ENCODE data around the gene ARHGEF37.
"Not testable (repeated sequence)": the region's sequence is repeated elsewhere in the genome, so short reads cannot be mapped to it uniquely, and the experiment has no call there.

The ARHGEF37 gene, protein sequence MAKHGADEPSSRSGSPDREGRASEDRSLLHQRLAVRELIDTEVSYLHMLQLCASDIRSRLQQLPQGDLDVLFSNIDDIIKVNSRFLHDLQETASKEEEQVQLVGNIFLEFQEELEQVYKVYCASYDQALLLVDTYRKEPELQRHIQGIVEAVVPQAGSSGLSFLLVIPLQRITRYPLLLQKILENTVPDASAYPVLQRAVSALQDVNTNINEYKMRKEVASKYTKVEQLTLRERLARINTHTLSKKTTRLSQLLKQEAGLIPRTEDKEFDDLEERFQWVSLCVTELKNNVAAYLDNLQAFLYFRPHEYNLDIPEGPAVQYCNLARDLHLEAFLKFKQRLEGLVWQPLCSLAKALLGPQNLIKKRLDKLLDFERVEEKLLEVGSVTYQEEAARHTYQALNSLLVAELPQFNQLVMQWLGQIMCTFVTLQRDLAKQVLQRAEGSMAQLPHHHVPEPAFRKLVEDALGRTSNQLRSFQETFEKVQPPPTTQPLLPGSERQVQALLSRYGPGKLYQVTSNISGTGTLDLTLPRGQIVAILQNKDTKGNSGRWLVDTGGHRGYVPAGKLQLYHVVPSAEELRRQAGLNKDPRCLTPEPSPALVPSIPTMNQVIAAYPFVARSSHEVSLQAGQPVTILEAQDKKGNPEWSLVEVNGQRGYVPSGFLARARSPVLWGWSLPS

DNA sequence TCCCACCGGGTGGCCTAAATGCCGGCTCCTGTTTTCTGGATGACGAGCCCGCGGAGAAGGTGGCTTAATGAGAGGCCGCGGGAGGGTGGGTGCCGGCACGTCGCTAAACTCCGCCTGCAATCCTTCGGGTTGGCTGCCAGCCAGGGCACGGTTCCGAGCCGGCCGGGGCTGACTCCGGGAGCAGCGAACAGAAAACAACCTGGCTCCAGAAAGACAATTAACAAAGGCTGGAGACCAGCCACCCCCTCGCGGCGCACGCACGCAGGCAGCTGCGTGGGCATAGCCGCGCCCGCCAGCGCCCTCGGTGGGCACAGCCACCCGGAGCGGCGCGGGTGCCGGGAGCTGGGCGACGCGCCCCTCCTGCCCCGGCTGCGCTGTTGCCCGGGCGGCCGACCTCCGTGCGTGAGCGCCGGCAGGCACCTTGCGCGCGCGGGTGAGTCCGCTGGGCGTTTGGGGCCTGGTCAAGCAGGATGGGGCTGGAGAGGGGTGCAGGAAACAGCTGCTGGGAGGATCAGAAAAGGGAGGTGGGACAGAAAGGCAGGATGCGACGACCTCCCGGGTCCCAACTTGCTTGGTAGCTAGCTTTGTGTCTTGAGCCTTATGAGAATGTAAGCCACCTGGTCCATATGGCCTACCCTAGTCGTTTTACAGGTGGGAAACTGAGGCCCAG lies at the start of gene ARHGEF37:
Gene ARHGEF37 (plus strand): TSS at position 307 of the 670 bp plus-strand sequence. CDS start 16,272 bp downstream, outside the sequence.
- peak; percentile 27 to 40 for DNase-seq

DNA sequence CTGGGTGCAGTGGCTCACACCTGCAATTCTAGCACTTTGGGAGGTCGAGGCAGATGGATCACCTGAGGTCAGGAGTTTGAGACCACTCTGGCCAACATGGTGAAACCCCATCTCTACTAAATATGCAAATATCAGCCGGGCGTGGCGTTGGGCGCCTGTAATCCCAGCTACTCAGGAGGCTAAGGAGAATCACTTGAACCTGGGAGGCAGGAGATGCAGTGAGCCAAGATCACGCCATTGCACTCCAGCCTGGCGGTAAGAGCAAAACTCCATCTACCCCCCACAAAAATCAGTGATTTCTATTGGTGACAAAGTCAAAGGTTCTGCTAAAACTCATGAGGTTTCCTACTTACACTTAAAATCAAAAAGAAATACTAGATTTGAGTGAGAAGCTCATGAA lies 48.9 kb upstream of the ARHGEF37 start:
- no peak for DNase-seq

DNA sequence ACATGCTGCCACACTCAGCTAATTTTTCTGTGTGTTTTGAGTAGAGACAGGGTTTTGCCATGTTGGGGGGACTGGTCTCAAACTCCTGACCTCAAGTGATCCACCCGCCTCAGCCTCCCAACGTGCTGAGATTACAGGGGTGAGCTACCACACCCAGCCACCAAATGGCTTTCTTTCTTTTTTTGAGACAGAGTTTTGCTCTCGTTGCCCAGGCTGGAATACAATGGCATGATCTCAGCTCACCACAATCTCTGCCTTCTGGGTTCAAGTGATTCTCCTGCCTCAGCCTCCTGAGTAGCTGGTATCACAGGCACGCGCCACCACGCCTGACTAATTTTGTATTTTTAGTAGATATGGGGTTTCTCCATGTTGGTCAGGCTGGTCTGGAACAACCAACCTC lies 45.5 kb upstream of the ARHGEF37 start:
- not testable (repeated sequence) for DNase-seq

DNA sequence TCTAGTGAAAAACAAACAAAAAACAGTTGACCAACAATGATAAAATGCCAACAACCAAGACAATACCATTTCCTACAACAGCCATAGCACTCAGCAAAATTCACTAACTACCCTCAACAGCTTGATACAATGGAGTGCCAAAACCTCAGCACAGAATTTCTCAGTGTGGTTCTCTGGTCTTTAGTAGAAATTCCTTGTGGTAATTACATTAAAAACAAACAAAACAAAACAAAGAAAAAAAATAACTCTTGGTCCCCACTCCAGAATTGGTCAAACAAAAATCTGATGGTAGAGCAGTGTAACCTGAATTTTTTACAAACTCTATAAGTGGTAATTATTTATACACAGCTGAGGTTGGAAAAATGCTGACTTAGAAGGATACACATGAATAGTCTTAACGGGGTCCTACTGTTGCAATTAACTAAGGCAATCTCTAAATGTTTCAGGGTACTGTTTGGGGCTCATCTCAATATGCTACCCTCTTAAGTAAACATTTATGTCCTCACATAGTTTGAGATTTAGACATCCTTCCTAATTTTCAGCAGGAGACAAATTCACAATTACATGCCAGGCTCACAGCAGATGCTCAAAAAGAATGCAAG lies 43.8 kb upstream of the ARHGEF37 start:
- no peak for DNase-seq

DNA sequence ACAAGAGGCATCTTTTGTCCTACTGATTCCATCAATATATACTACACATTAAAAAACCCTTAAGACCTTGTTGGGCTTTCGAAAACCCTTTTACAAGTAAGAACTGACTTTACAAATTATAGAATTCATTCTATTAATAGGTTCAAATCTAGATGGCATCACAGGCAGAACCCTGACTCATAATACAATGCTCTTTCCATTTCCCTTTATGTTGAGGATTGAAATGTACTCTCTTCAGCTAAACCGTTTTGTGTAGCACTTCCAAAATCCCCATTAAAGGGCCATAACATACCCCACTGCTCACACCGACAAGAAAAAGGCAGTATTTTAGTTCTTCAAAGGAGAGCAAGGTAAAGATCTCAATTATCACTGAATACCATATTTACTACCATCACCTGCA lies 41.2 kb upstream of the ARHGEF37 start:
- DNase-seq, result no peak

DNA sequence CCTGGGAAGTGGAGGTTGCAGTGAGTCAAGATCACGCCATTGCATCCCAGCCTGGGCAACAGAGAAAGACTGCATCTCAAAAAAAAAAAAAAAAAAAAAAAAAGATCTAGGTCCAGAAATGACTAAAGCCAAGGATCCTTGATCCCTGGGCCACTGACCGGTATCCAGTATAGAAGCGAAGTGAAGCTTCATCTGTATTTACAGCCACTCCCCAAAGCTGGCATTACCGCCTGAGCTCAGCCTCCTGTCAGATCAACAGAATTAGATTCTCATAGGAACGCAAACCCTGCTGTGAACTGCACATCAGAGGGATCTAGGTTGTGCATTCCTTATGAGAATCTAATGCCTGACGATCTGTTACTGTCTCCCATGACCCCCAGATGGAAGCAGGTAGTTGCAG lies 39.4 kb upstream of the ARHGEF37 start:
- no peak for DNase-seq

DNA sequence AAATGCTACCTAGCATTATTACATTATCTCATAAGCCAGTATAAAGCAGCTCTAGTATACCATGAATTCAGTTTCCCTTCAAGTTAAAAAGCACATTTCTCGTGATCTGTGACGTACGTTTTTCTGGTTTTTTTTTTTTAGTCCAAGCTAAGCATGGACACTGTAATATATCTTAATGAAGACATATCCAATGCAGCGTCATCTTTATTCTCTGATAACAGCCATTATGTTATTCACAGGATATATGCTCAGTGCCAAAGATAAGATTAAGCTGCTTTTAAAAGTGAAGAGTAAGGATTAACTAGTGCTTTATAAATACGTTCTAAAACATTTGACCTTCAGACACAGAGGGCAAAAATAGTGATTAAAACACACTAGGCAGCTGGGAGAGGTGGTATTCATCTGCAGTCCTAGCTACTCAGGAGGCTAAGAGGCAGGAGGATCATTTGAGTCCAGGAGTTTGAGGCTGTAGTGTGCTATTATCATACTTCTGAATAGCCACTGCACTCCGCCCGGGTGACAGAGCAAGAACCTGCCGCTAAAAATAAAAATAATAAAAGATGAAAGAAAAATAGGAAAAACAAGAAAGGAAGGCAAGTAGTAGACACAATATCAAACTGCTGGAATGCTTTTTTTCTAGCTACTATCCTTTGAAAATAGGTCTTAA lies 37.8 kb upstream of the ARHGEF37 start:
- DNase-seq, result no peak

DNA sequence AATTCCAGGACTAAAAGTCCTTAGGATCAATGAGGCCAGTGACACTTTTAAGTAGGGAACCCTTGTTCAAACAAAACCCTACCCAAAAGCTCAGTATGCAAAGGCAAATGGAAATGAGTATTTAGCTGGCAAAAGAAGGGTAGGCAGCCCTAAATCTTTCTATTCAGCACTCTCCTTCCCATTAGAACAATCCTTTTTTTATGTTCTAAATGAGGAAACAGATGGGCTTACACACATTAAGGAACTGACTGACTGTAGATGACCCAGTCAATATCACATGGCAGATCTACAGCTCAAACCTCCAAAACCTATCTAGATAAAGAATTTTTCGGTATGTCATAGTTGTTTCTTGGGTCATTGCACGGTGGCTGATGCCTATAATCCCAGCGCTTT lies 37.3 kb upstream of the ARHGEF37 start:
- DNase-seq, result no peak

DNA sequence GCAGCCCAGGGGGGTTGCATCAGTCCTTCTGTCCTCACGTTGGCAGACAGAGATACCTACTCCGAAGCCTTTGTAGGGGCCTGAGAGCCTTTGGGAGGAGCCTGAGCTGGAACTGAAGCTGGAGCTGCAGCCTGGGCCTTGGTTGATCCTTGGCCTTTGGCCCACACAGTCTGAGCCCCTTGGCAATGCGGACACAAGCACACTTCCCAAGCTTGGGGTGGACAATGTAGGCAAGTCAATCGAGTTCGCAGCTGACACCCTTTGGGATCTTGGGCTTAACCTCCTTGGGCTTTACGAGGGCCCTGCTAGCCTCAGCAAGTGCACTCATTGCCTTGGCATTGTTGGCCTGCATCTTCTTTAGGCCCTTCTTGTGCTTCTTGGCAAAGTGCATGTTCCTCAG lies 36.0 kb upstream of the ARHGEF37 start:
- no peak for DNase-seq

DNA sequence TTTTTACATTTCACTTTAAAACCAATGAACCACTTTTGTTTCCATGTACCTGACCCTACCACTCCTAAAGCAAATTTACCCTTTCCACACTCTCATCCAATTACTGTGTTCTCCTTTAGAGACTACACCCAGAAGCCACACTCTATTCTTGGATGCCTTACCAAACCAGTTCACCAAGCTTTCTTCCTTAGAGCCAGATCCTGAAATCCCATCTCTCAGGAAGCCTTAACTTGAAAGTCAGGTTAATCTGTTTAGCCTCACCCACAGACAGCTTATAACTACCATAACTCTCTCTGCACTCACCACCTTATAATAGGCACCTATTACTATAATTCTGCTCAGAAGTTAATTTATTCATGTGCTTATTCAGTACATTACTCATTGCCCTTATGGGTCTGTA lies 34.3 kb upstream of the ARHGEF37 start:
- no peak for DNase-seq

DNA sequence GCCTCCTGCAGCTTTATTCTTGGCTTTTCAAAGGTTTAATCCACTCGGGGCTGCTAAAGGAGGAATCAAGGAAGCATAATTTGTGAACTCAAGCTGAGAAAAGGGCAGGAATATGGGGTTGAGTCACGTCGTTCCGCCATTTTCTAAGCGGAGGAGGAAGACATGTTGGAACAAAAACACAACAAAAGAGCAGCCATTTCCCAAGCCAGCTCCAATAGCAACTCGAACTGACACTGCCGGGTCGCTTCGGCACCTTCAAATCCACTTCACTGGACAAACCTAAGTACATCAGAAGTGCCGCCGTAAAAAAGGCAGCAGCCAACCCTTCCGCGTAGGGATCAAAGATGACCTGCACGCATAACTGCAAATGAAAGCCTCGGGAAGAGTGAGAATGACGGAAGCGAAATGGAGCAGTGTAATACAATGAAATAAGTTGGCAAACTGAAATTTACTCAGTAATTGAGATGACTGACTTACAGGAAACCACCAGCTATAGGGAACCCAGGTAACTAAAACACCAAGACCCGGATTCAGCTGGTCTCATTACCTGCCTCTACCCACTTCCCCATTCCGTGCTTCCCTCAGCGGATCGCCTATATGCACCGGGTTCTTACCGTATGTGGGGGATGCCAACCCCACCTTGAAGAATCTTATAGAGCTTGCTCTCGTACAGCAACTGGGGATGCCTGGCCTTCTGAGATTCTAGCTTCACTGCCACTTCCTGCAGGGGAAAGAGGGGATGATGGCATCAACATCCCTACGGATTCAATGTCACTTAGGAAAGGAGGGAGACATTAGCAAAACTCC lies 31.6 kb upstream of the ARHGEF37 start:
- DNase-seq, result peak; percentile 13 to 16

DNA sequence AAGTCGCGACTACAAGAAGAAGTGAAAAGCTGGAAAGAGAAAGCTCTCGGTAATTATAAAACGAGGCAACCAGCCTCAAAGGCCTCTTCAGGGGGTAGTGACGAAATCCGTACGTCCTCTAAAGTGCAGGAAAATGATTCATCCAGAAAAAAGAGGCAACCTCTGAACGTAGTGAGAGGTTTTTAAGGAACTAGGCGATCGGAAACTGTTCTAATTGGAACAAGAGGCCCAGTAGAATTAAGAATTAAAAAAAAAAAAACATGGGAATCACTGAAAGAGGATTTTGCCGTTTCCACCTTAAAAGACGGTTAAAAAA lies 31.1 kb upstream of the ARHGEF37 start:
- DNase-seq, result peak in 1 of 2 donors; percentile 9

DNA sequence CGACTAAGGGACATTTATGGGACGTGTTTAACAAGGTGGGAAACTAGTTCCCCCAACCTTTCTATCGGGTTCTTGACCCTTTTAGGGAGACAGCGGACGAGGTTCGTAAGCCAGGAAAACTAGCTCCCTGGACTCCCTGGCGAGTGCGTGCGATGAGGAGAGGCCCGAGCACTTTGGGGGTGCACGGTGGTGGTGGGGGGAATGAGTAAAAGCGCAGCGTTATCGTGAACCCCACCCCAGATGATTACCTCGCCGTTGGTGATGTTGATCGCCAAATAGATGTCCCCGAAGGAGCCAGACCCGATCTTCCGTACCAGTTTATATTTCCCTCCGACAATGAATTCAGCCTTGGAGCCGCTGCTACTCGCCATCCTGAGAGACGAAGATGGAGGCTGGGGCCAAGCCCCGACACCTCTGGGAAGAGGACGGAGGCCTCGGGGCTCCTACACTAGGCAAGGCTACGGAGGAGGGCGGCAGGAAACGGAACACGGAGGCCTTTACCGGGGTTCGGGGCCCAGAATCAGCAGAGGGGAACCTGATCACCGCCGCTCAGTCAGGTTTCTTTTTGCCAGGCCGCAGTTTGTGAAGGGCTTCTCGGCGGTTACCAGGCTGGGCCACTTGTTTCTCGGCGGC lies 30.6 kb upstream of the ARHGEF37 start:
- peak in 1 of 2 donors; percentile 4 for DNase-seq

DNA sequence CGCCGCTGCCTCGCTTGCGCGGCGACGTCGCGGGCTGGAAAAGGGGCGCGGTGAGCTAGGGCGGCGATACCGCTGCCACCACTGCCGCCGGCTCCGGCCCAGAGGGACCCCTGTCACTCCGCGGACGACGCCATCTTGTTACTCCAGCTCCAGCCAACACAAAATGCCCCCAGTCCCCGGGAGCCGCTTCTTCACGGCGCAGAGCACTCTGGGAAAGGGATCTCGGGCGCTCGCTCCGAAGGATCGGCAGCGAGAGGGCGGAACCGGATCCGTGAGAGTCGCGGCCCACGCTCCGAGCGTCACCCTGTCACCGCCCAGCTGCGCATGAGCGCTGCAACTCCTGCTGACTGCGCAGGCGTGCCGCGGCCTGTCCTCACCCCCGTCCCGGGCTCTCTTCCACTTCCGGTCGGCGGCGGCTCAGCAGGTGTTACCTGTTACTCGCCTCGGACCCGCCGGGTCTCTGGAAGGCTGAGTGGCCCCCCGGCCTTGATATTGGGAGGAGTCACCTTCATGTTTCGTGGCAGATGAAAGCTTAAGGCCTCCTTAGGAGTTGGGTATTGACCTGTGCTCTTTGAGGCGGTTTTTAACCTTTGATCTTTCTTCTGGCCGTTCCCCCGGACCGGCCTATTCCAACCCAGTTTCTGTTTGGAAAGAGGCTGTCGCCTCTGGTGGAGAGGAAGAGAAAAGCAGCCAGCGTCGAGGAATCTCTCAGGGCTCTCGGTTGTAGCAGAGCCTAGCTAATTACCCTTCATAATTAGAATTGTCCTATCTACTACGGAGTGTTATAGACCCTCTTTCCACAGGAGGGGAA lies 29.9 kb upstream of the ARHGEF37 start, which contains the start of gene CSNK1A1:
Gene CSNK1A1 (minus strand): TSS at position 213 of the 811 bp plus-strand sequence. CDS start 475 bp downstream, outside the sequence.
- DNase-seq, result peak; percentile 98 to 99

DNA sequence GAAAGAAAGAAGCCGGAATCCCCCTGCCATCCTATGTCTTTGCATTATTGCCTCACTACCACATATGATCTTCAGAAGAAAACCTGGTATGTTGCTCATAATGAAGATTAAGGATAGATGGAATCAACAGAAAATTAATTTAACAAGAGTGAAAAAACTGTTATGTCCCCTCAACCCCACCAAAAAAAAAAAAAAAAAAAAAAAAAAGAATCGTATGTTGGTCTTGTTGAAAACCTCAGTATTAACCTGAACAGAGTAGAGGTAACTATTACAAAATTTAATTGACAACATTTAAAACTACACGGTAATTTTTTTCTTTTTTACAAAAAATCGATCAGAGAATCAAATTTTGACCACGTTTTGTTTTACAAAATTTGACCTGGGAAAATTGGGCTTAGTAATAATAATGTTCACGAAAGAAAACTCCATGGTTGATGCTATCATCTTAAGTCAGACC lies 29.2 kb upstream of the ARHGEF37 start:
- DNase-seq, result no peak

DNA sequence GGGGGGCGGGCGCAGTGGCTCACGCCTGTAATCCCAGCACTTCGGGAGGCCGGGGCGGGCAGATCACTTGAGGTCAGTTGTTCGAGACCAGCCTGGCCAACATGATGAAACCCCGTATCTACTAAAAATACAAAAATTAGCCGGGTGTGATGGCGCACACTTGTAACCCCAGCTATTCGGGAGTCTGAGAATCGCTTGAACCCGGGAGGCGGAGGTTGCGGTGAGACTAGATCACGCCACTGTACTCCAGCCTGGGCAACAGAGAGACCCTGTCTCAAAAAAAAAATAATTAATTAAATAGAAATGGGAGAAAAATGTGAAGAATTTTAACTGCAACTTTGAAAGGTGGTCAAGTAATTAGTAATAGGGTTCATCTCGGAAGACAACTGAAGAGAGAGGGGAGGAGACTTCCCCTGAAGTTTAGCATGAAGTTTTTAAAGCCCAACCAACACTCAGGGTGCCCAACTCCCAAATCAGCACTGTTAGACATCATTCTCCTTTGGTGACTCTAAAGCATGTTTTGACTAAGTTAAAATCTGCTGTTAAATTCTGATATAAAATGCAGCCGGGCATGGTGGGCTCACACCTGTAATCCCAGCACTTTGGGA lies 28.6 kb upstream of the ARHGEF37 start:
- DNase-seq, result no peak

DNA sequence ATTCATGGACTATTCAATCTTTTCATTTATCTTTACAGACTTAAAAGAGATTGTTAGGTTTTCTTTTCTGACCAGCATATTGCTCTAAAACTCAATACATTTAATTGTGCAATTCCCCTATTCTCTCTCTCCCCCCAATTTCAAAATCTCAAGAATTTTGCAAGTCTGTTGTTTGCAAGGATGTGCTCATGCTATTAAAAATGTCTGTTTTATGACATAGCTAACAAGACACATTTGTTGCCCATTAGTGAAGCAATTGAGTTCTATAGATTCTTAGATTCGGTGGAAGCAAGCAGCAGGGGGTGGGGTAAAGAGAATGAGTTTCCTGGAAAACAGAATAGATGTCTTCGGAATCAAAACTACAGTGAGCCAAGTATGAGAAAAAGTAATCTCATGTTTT lies 21.6 kb upstream of the ARHGEF37 start:
- DNase-seq, result no peak

DNA sequence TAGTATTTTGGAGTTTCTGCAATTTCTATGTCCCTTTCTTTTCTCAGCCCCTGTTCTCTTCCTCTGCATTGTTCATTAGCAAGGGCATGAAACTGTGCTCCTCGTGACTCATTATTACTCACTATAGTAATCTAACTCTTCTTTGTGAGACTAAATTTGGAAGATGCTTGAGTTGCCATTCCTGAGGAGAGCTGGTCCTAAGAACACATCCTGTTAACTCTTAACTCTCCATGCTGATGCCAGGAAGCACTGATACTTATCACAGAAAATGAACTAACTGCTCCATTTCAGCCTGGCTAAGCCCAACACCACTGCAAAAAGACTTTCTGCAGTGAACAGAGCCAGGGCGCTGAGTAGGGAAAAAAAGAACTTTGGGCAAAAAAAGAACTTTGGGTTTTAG lies 19.4 kb upstream of the ARHGEF37 start:
- DNase-seq, result no peak

DNA sequence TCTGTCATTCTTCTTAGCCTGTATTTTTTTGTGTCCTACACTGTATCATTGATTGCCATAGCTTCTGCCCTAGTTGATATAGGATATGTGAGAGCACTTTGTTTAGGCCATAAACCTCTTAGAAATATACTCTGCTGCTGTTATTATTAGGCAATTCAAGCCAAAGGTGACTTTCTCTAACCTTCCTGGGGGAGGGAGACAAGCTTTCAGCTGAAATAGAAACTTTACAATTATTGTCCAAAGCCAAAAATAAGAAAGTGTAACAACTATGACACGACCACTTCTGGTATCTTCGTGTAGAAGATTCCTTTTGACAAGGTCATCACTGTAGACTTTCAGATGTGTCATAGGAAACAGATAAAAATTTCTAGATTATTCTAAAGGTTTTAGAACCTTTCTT lies 17.8 kb upstream of the ARHGEF37 start:
- DNase-seq, result no peak

DNA sequence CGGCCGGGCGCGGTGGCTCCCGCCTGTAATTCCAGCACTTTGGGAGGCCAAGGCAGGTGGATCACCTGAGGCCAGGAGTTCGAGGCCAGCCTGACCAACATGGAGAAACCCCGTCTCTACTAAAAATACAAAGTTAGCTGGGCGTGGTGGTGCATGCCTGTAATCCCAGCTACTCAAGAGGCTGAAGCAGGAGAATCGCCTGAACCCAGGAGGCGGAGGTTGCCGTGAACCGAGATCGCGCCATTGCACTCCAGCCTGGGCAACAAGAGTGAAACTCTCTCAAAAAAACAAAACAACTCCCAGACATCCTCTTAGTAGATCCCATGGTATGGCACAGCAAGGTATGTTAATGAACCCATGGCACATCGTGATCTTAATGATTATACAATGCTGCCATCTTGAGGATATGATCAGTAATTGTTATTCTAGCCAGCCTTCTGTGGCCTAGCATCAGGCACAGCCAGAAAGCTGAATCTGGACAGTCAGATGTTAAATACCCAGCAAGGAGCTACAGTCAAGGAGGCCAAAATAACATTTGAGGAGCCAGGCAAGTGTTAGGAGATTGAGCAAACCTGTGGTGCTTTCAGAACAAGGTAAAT lies 16.7 kb upstream of the ARHGEF37 start:
- peak; percentile 12 for DNase-seq

Measured in activated CD4-positive, alpha-beta T cell treated with anti-CD3 and anti-CD28 coated beads for 4 hours (primary cell).